Ecto neural progenitor cell (in vitro differentiated cells): Measurements from ENCODE around the gene ZBTB9.
A peak's percentile ranks its signal among the peaks of the same experiment; 100 is the strongest.

Experiments used
- DNase-seq: peaks from one replicate; pipeline ENCODE4 v3.0.0-alpha.2; 2018; ENCODE audit warnings: low spot score

The ZBTB9 gene, protein sequence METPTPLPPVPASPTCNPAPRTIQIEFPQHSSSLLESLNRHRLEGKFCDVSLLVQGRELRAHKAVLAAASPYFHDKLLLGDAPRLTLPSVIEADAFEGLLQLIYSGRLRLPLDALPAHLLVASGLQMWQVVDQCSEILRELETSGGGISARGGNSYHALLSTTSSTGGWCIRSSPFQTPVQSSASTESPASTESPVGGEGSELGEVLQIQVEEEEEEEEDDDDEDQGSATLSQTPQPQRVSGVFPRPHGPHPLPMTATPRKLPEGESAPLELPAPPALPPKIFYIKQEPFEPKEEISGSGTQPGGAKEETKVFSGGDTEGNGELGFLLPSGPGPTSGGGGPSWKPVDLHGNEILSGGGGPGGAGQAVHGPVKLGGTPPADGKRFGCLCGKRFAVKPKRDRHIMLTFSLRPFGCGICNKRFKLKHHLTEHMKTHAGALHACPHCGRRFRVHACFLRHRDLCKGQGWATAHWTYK

DNA sequence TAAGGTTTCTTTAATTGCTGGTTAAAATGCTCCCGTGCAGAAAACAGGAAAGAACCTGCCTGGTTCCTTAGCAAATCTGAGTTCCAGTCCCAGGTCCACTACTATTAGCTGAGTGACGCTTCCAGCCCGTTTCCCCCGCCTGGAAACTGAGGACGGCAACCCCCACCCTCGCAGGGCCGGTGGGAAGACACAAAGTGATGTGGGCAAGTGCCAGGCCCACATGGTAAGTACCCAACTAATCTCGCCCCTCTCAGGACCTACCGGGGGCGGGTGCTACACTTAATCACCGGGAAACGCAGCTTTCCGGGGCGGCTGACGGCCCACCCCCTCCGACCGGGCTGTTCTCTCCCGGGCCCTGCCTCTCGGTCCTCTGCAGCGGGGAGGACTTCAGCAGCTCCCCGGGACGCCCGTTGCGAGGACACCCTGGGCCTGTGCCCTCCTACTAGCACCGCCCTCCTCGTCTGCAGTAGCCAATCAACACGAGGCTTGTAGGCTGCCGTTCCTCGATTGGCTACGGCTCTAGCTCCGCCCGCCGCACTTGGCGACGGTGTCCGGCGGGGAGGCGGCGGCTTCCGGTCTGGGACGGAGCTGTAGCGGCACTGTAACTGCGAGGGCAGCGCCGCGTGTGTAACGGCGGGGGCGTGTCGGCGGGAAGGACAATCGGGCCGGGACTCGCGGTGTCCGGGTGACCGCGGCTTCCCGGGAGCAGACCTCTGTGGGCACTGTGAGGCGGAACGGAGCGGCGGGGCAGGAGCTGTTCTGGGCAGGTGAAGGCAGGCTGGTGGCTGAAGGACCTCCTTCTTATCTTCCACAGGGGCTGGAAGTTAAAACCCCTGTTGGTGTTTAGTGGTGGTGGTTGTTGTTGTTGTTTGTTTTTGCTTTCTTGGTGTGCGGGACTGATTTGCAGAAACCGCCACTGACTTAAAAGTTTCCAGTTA lies at the start of gene ZBTB9:
ZBTB9 (plus strand) TSS at position 568 of the 938 bp plus-strand sequence. CDS start 525 bp downstream, outside the sequence.
- DNase-seq = peak; percentile 95

DNA sequence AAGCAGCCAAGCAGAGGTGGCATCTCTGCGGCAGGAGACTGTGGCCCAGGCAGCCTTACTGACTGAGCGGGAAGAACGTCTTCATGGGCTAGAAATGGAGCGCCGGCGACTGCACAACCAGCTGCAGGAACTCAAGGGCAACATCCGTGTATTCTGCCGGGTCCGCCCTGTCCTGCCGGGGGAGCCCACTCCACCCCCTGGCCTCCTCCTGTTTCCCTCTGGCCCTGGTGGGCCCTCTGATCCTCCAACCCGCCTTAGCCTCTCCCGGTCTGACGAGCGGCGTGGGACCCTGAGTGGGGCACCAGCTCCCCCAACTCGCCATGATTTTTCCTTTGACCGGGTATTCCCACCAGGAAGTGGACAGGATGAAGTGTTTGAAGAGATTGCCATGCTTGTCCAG lies 49.5 kb upstream of the ZBTB9 start:
- no peak for DNase-seq

DNA sequence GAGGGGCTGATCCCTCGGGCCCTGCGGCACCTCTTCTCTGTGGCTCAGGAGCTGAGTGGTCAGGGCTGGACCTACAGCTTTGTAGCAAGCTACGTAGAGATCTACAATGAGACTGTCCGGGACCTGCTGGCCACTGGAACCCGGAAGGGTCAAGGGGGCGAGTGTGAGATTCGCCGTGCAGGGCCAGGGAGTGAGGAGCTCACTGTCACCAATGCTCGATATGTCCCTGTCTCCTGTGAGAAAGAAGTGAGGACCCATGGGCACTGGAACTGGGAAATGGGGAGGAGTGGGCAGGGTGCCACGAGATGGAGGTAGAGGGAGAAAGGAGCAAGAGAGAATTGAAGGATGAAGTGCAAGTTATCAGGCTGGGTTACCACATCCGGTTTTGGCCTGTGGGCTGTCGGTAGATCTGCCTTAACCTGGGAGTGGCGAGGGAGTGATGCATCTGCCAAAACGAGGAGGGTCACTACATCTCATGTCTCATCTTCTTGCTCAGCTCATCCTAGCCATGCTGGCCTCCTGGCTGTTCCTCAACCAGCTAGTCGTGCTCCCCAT lies 48.9 kb upstream of the ZBTB9 start:
- DNase-seq = no peak

DNA sequence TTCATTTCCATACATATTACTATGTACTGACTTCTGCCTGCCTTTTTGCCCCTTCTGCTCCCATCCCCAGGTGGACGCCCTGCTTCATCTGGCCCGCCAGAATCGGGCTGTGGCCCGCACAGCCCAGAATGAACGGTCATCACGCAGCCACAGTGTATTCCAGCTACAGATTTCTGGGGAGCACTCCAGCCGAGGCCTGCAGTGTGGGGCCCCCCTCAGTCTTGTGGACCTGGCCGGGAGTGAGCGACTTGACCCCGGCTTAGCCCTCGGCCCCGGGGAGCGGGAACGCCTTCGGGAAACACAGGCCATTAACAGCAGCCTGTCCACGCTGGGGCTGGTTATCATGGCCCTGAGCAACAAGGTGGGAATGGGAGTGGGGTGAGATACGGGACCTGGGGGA lies 48.2 kb upstream of the ZBTB9 start:
- no peak for DNase-seq

DNA sequence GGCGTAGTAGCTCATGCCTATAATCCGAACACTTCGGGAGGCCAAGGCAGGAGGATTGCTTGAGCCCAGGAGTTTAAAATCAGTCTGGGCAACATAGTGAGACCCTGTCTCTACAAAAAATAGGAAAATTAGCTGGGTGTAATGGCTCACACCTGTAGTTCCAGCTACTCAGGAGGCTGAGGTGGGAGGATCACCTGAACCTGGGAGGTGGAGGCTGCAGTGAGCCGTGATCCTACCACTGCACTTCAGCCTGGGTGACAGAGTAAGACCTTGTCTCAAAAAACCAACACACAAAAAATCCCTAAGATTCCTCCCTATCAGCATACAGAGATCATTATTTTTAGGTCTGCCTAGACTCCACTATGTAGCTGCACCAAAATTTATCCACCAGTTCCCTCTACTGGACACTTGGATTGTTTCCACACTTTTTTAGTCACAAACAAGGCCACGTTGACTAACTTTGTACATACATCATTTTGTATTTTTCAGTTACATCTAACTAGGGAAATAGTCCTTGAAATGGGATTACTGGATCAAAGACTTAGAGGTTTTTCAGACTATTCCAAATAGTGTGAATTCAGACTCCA lies 47.2 kb upstream of the ZBTB9 start:
- DNase-seq = no peak

DNA sequence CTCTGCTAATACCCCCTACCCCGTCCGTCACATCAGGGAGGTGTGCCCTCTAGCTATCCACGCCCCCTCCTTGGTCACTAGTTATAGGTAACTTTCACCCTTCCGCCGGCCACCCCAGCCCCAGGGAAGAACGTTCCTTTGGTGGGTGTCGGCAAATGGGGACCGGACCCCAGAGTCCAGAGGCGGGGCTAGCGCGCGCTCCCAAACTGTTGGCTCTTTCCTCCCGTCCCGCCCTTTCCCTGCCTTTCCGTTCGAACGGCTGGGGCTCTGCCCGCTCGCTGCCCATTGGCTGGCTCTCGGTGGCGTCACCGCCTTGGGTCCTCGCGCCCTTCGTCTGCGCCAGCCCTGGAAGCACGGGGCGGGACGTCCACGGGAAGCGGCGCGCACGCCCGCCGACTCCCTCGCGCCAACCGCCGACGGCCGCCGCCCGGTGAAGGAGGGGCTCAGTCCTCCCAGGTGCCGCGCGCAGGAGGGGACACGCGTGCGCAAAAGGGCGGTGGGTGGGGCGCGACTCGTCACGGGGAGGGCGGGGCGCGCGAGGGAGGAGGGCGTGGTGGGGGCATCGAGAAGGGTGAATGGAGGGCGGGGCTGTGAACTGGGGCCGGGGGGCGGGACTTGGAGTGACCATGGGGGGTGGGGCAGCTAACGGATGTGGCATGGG lies 44.2 kb upstream of the ZBTB9 start:
- DNase-seq = peak; percentile 99

DNA sequence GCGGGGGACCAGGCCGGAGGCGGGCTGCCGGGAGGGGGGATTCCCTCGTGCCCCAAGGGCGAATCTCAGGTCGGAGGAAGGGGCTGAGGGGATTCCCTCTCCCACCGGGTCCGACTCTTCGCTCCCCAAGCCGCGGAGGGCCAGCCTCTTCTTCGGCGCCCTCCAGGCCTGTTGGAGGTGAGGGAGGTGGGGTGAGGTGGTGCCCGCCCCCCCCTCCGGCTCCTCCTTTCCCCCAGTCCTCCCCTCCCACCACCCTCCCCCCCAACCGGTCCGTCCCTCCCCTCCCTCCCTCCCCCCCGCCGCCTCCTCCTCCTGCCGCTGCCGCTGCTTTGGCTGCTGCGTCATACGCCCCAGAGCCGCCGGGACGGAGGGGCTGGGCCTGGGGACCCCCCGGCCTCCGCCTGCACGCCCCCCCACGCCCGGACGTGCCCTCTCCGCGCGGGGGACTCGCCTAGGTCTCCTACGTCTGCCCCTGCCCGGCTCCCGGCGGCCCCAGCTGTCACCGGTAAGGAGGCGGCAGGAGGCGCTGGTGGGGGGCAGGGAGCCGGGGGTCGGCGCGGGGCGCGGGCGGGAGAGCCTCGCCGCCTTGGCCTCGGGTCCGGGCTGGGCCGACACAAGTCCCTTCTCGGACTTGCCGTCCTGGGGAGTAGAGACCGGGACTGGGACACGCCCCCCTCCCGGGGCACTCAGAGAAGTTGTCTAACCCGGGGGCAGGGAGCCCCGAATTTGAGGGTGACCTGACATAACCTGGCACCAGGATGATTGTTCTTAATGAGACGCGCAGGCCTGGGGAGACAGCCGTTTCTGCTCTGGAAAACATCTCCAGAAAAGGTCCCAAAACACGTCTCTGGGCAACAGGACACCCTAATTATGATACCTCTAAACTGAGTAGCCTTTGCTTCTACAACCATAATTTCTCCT lies 43.4 kb upstream of the ZBTB9 start, which contains the start of gene PHF1:
PHF1 (plus strand) TSS at position 304 of the 921 bp plus-strand sequence. CDS start 1,250 bp downstream, outside the sequence.
- peak; percentile 82 for DNase-seq

DNA sequence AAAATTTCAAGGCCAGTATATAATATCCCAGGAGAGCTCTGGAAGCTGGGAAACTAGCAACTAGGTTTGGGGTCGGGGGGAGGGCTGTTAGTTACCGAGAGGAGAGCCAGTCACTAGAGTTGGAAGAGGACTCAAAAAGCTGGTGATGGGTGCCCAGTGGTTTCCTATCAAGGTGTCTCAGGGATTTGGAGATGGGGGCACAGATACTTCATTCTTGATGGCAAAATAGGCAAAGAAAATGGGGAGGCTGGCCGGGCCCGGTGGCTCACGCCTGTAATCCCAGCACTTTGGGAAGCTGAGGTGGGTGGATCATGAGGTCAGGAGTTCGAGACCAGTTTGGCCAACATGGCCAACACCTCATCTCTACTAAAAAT lies 42.8 kb upstream of the ZBTB9 start:
- DNase-seq = no peak

DNA sequence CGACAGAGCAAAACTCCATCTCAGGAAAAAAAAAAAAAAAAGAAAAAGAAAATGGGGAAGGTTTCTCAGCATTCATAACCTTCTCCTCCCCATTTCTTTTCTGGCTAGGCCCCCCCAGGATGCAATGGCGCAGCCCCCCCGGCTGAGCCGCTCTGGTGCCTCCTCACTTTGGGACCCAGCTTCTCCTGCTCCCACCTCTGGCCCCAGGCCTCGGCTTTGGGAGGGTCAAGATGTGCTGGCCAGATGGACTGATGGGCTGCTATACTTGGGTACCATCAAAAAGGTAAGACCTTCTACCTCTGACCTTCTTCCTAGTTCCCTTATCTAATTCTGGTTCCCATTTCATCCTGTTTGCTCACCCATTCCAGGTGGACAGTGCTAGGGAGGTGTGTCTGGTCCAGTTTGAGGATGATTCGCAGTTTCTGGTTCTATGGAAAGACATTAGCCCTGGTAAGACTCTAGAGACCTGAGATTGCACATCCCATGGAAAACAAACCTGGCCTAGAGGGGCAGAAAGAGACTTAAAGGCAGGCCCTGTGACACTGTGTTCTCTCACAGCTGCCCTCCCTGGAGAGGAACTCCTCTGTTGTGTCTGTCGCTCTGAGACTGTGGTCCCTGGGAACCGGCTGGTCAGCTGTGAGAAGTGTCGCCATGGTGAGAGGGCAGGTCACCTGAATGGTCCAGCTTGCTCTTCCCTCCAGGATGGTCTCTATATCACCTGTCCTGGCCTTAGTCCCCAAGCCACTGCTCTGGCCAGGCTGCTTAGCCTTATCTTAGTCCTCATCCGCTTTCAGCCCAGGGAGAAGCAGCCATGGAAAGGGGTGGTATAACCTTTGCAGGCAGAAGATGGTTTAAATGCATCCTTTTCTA lies 42.0 kb upstream of the ZBTB9 start:
- no peak for DNase-seq

DNA sequence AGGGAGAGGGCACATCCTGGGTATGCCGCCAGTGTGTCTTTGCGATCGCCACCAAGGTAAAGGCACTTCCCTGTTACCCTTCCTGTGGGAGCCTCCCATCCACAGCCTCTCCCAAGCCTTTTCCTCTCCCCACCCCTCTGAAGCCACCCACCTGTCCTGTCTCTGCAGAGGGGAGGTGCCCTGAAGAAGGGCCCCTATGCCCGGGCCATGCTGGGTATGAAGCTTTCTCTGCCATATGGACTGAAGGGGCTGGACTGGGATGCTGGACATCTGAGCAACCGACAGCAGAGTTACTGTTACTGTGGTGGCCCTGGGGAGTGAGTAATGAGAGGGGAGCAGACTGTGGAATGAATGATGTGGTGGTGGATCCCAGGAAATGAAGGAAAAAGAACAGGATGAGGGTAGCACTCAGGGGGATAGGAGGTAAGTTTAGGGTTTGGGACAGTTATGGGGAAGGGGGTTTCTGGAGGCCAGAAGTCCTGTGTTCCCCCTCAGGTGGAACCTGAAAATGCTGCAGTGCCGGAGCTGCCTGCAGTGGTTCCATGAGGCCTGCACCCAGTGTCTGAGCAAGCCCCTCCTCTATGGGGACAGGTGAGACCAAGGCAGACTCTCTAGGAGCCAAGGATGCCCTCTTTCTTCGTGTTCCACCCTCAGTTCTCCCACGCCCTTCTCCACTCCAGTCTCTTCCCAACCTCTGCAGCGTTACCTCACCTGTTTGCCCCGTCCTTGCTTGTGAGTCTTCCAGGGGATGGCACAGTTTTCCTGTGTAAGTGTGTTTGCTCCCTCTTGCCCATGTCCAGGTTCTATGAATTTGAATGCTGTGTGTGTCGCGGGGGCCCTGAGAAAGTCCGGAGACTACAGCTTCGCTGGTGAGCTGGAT lies 40.9 kb upstream of the ZBTB9 start:
- DNase-seq = no peak

DNA sequence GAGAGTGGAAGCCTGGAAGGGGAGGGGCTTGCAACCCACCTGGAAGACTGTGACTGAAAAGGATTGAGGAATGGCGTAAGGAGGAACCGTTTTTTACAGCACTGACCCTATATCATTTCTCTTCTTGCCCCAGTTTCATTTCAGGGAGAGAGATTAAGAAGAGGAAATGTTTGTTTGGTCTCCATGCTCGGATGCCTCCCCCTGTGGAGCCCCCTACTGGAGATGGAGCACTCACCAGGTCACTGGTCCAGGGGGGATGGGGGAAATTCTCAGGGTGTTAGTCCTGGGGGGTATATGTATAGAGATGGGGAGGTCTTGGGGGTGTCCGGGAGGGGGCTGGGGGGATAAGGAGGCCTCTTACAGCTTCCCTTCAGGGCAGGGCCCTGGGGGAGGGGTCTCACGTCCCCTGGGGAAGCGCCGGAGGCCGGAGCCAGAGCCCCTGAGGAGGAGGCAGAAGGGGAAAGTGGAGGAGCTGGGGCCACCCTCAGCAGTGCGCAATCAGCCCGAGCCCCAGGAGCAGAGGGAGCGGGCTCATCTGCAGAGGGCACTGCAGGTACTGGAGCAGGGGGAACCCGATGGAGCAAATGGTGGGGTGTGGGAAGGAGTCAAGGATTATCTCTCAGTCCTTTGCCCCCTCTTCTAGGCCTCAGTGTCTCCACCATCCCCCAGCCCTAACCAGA lies 39.6 kb upstream of the ZBTB9 start:
- DNase-seq = no peak

DNA sequence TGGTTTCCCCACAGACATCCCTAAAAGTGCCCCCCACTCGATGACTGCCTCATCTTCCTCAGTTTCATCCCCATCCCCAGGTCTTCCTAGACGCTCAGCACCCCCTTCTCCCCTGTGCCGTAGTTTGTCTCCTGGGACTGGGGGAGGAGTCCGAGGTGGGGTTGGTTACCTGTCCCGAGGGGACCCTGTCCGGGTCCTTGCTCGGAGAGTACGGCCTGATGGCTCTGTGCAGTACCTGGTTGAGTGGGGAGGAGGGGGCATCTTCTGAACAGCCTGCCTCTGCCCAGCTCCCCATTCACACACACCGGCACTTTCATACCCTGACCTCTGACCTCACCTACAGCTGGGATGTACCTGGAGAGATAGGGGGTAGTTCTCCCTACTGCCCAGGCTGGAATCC lies 38.5 kb upstream of the ZBTB9 start:
- DNase-seq = no peak

DNA sequence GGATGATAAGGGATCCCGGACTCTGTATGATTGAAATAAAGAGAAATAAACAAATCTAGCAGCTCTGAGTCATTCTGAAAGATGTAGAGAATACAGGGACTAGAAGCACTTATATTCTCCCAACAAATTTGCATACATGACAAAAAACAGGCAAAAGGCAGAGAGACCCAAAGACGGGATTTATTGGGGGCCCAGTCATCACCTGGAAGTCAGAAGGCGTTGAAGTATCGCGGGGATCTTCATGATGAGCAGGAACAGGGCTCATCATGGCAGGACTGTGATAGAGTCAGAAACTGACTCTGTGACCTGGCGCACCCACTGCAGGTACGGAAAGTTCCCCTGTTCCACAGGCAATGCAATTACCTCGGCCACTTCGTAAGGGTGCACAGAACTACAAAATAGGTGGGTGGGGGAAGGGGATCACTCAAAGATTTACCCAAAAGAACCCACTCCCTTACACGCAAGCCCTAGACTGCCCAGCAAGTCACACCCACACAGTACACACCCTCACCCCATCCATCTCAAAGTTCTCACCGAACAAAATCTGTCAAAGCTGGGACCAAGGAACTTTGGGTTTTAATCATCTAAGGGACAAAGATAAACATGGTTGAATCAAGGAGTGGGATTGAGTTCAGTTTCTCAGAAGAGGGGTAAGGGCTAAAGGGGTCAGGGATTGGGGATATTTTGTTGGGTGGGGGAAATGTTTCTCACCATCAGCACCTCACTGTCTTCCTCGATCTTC lies 37.8 kb upstream of the ZBTB9 start:
- DNase-seq = no peak

DNA sequence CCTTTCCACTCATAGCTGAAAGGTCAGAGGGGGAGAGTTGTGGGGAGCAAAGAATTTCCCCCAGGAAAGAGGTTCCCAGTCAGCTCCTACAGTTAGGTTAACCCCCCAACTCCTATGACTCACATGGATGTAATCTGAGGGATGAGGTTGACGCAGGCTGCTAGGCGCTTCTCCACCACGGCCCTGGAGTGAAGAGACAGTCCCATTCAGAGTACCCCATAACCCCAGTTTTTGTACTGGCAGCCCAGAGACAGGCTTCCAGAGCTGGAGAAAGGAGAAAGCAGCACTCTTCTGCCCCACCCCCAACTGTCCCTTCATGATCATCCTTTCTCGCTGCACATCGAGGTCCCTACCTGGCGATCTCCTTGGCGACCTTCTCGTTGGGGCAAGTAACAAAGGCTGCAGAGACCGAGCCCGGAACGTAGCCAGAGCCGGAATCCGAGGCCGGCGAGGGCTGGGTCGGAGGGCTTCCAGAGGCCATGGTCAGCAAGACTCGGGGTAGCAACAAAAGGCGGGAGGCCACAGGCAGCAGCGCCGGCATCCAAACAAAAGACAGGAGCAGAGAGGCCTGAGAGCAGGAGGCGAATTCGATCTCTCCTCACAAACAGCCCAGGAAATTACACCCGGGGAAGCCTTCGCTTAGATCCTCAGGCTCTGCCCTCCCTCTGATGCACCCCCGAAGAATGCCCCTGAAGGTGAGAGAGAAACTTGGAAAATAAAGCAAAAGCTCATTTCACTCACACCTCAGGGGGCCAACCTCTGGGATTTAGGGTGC lies 37.1 kb upstream of the ZBTB9 start:
- no peak for DNase-seq

DNA sequence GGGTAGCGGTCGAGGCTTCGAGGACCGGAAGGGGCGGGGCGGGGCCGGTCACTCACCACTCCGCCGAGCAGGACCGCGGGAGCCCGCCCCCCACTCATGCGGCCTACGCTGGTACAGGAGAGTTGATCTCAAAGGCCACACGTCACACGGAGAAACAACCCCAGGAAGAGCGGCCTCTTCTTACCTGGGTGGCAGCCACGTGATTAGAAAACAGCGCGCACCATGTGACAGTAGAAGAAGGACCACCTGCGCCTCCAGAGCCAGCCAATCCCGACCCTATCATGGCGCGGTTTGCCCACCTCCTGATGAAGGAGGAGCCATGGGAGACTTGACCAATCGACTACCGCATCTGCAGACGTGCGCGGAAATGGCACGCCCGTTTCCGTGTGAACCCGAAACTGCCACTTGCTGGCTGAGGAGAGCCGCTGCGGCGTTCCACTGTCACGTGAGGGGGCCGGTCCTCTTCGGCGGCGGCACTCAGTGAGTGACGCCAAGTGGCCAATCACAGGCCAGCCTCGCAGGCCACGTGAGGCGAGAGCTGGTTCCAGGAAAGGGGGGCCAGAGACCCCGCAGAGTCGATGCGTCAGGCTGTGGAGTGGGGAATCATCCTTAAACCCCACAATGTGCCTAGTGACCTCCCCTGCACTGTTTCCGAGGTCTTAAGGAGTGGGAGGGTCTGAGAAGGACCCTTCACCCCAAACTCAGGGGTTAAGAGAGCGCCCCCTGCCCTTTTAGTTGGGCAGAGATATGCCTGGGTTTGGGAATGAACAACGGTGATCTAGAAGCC lies 36.3 kb upstream of the ZBTB9 start, which contains the start of gene CUTA:
CUTA (minus strand) TSS at position 205 of the 787 bp plus-strand sequence; CDS start at position 98, 107 bp downstream.
- peak; percentile 98 for DNase-seq
